HEK293 (cell line): ENCODE results near the gene VWF.

Experiments used
- CTCF ChIA-PET: fragments of 350-600 bp; formaldehyde crosslinking; extraction: SDS; loops from one replicate; lab custom pipeline; 2021; ENCODE audit warnings: antibody characterized with exemption; lab: Yijun Ruan, JAX
- POLR2A ChIA-PET: fragments of 300-600 bp; formaldehyde crosslinking; extraction: SDS; loops from one replicate; lab custom pipeline; 2020; ENCODE audit warnings: antibody characterized with exemption, inconsistent platforms; lab: Yijun Ruan, JAX
- H3K27ac ChIP-seq: fragments of 200-500 bp; sonication (Bioruptor generic); 2 replicates; pipeline ENCODE4 v1.5.1; 2014; ENCODE audit warnings: low read depth, low read length, control low read depth, inconsistent platforms; ENCODE audit errors: extremely low read depth
- H3K36me3 ChIP-seq, 2 experiments: fragments of 200-500 bp in 1 of 2; sonication (Bioruptor generic) in 1 of 2; 1 replicate in 1 of 2; 2 replicates in 1 of 2; pipeline ENCODE4 v1.5.1; 2014 to 2017; ENCODE audit warnings: inconsistent platforms in 2 of 2, low read length in 2 of 2; ENCODE audit not compliant: control insufficient read depth in 2 of 2, insufficient read depth in 1 of 2
- H3K4me1 ChIP-seq: fragments of 200-500 bp; sonication (Bioruptor generic); 2 replicates; pipeline ENCODE4 v1.5.1; 2014; ENCODE audit warnings: mild to moderate bottlenecking, low read length, inconsistent platforms; ENCODE audit not compliant: control insufficient read depth, insufficient read depth
- H3K4me3 ChIP-seq: 2 replicates; pipeline ENCODE4 v1.5.1; 2011; ENCODE audit warnings: low read depth, mild to moderate bottlenecking, control low read depth, low read length, moderate library complexity
- H3K9me3 ChIP-seq: fragments of 200-500 bp; sonication (Bioruptor generic); 2 replicates; pipeline ENCODE4 v1.5.1; 2014; ENCODE audit warnings: low read depth, low read length, inconsistent platforms; ENCODE audit not compliant: control insufficient read depth, insufficient read depth
- KLF8 ChIP-seq: fragments of 450-650 bp; formaldehyde crosslinking; IDR thresholded peaks from 2 replicates; pipeline ENCODE4 v1.5.1; 2016; ENCODE audit warnings: missing biosample characterization, missing genetic modification characterization
- PRDM1 ChIP-seq: fragments of 450-650 bp; formaldehyde crosslinking; IDR thresholded peaks from 2 replicates; pipeline ENCODE4; 2016; ENCODE audit warnings: missing biosample characterization, missing genetic modification characterization
- SETDB1 ChIP-seq: IDR thresholded peaks from one replicate; pipeline ENCODE4 v1.6.1; 2017; ENCODE audit warnings: mild to moderate bottlenecking, low read length, moderate library complexity, mixed read lengths; ENCODE audit not compliant: insufficient read length
- ZBTB1 ChIP-seq: fragments of 450-650 bp; formaldehyde crosslinking; IDR thresholded peaks from 2 replicates; pipeline ENCODE4 v1.5.1; 2016; ENCODE audit warnings: missing biosample characterization, missing genetic modification characterization
- ZFHX2 ChIP-seq: fragments of 450-650 bp; formaldehyde crosslinking; conservative IDR thresholded peaks from 2 replicates; pipeline ENCODE4 v1.5.1; 2016; ENCODE audit warnings: missing biosample characterization, missing genetic modification characterization
- ZNF2 ChIP-seq: fragments of 450-650 bp; formaldehyde crosslinking; IDR thresholded peaks from 2 replicates; pipeline ENCODE4 v1.5.1; 2016; ENCODE audit warnings: missing biosample characterization, missing genetic modification characterization
- ZNF335 ChIP-seq: fragments of 450-650 bp; formaldehyde crosslinking; conservative IDR thresholded peaks from 2 replicates; pipeline ENCODE4 v1.5.1; 2016; ENCODE audit warnings: missing biosample characterization, missing genetic modification characterization
- ZNF341 ChIP-seq: fragments of 450-650 bp; formaldehyde crosslinking; IDR thresholded peaks from 2 replicates; pipeline ENCODE4; 2016; ENCODE audit warnings: low read depth, missing biosample characterization, missing genetic modification characterization
- ZNF416 ChIP-seq: fragments of 450-650 bp; formaldehyde crosslinking; IDR thresholded peaks from 2 replicates; pipeline ENCODE4 v1.5.1; 2016; ENCODE audit warnings: missing biosample characterization, missing genetic modification characterization
- ZNF473 ChIP-seq: fragments of 450-650 bp; formaldehyde crosslinking; IDR thresholded peaks from 2 replicates; pipeline ENCODE4 v1.5.1; 2017; ENCODE audit warnings: missing biosample characterization, missing genetic modification characterization
- ZNF514 ChIP-seq: fragments of 450-650 bp; formaldehyde crosslinking; IDR thresholded peaks from 2 replicates; pipeline ENCODE4 v1.5.1; 2016; ENCODE audit warnings: missing biosample characterization, missing genetic modification characterization
- ZNF571 ChIP-seq: fragments of 450-650 bp; formaldehyde crosslinking; IDR thresholded peaks from 2 replicates; pipeline ENCODE4 v1.5.0; 2017; ENCODE audit warnings: missing biosample characterization, missing genetic modification characterization
- ZNF654 ChIP-seq: fragments of 450-650 bp; formaldehyde crosslinking; IDR thresholded peaks from 2 replicates; pipeline ENCODE4 v1.5.1; 2016; ENCODE audit warnings: low read depth, missing biosample characterization, missing genetic modification characterization
- TF ChIP-seq, protein P1 (sequence below): fragments of 450-650 bp; formaldehyde crosslinking; IDR thresholded peaks from 2 replicates; pipeline ENCODE4 v1.5.1; 2016; ENCODE audit warnings: missing biosample characterization, missing genetic modification characterization
- TF ChIP-seq, protein P2 (sequence below): fragments of 450-650 bp; formaldehyde crosslinking; conservative IDR thresholded peaks from 2 replicates; pipeline ENCODE4 v1.5.1; 2016; ENCODE audit warnings: low read depth, missing biosample characterization, missing genetic modification characterization
- TF ChIP-seq, protein P3 (sequence below): fragments of 450-650 bp; formaldehyde crosslinking; IDR thresholded peaks from 2 replicates; pipeline ENCODE4 v1.5.1; 2016; ENCODE audit warnings: missing biosample characterization, missing genetic modification characterization
- TF ChIP-seq, protein P4 (sequence below): fragments of 450-650 bp; formaldehyde crosslinking; IDR thresholded peaks from 2 replicates; pipeline ENCODE4 v1.5.1; 2017; ENCODE audit warnings: missing biosample characterization, missing genetic modification characterization
- TF ChIP-seq, protein P5 (sequence below): fragments of 450-650 bp; formaldehyde crosslinking; IDR thresholded peaks from 2 replicates; pipeline ENCODE4 v1.5.1; 2016; ENCODE audit warnings: missing biosample characterization, missing genetic modification characterization
- TF ChIP-seq, protein P6 (sequence below): fragments of 450-650 bp; formaldehyde crosslinking; IDR thresholded peaks from 2 replicates; pipeline ENCODE4 v1.5.1; 2016; ENCODE audit warnings: missing biosample characterization, missing genetic modification characterization
- TF ChIP-seq, protein P7 (sequence below): fragments of 450-650 bp; formaldehyde crosslinking; IDR thresholded peaks from 2 replicates; pipeline ENCODE4 v1.5.1; 2016; ENCODE audit warnings: missing biosample characterization, missing genetic modification characterization, borderline replicate concordance

VWF gene

DNA sequence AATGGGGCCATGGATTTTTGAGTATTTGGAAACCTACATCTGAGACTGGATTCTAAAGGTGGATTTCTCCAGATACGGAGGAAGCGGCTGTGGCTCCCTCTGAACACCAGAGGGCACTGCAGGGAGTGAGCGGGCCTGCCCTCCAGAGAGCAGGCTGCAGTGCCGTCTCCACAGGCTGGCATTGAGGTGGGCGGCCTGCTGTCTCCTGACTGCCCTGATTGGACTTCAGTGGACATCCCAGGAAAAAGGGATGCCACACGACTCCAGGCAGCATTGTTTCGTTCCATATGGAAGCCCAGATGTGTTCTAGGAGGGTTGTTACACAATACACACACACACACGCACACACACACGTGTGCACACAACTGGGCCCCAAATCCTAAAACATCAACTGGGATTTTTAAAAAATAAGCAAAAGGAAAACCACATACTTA lies 158.5 kb downstream of the VWF start:
- CTCF ChIA-PET: interaction anchor here (0.6 to 3.3 kb wide), 16 partner anchors 8 to 229 kb away, joined by 3 to 13 read pairs (median 4); no protein-coding TSS in a partner anchor
- TF ChIP-seq, protein P1, sequence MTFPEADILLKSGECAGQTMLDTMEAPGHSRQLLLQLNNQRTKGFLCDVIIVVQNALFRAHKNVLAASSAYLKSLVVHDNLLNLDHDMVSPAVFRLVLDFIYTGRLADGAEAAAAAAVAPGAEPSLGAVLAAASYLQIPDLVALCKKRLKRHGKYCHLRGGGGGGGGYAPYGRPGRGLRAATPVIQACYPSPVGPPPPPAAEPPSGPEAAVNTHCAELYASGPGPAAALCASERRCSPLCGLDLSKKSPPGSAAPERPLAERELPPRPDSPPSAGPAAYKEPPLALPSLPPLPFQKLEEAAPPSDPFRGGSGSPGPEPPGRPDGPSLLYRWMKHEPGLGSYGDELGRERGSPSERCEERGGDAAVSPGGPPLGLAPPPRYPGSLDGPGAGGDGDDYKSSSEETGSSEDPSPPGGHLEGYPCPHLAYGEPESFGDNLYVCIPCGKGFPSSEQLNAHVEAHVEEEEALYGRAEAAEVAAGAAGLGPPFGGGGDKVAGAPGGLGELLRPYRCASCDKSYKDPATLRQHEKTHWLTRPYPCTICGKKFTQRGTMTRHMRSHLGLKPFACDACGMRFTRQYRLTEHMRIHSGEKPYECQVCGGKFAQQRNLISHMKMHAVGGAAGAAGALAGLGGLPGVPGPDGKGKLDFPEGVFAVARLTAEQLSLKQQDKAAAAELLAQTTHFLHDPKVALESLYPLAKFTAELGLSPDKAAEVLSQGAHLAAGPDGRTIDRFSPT (tag by site-specific recombination): peak; percentile 73; the same call in 1 of the 2 replicates
- TF ChIP-seq, protein P2, sequence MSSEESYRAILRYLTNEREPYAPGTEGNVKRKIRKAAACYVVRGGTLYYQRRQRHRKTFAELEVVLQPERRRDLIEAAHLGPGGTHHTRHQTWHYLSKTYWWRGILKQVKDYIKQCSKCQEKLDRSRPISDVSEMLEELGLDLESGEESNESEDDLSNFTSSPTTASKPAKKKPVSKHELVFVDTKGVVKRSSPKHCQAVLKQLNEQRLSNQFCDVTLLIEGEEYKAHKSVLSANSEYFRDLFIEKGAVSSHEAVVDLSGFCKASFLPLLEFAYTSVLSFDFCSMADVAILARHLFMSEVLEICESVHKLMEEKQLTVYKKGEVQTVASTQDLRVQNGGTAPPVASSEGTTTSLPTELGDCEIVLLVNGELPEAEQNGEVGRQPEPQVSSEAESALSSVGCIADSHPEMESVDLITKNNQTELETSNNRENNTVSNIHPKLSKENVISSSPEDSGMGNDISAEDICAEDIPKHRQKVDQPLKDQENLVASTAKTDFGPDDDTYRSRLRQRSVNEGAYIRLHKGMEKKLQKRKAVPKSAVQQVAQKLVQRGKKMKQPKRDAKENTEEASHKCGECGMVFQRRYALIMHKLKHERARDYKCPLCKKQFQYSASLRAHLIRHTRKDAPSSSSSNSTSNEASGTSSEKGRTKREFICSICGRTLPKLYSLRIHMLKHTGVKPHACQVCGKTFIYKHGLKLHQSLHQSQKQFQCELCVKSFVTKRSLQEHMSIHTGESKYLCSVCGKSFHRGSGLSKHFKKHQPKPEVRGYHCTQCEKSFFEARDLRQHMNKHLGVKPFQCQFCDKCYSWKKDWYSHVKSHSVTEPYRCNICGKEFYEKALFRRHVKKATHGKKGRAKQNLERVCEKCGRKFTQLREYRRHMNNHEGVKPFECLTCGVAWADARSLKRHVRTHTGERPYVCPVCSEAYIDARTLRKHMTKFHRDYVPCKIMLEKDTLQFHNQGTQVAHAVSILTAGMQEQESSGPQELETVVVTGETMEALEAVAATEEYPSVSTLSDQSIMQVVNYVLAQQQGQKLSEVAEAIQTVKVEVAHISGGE (tag by site-specific recombination): no peak
- no peak for TF ChIP-seq KLF8 (tag by site-specific recombination)
- TF ChIP-seq ZNF335: peak; percentile 68
- TF ChIP-seq, protein P3, sequence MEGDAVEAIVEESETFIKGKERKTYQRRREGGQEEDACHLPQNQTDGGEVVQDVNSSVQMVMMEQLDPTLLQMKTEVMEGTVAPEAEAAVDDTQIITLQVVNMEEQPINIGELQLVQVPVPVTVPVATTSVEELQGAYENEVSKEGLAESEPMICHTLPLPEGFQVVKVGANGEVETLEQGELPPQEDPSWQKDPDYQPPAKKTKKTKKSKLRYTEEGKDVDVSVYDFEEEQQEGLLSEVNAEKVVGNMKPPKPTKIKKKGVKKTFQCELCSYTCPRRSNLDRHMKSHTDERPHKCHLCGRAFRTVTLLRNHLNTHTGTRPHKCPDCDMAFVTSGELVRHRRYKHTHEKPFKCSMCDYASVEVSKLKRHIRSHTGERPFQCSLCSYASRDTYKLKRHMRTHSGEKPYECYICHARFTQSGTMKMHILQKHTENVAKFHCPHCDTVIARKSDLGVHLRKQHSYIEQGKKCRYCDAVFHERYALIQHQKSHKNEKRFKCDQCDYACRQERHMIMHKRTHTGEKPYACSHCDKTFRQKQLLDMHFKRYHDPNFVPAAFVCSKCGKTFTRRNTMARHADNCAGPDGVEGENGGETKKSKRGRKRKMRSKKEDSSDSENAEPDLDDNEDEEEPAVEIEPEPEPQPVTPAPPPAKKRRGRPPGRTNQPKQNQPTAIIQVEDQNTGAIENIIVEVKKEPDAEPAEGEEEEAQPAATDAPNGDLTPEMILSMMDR: peak; percentile 64; the same call in 1 of the 2 replicates
- no peak for TF ChIP-seq ZBTB1 (tag by site-specific recombination)
- no peak for TF ChIP-seq ZNF514
- TF ChIP-seq SETDB1: no peak
- TF ChIP-seq, protein P4, sequence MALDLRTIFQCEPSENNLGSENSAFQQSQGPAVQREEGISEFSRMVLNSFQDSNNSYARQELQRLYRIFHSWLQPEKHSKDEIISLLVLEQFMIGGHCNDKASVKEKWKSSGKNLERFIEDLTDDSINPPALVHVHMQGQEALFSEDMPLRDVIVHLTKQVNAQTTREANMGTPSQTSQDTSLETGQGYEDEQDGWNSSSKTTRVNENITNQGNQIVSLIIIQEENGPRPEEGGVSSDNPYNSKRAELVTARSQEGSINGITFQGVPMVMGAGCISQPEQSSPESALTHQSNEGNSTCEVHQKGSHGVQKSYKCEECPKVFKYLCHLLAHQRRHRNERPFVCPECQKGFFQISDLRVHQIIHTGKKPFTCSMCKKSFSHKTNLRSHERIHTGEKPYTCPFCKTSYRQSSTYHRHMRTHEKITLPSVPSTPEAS: peak; percentile 66
- TF ChIP-seq, protein P5, sequence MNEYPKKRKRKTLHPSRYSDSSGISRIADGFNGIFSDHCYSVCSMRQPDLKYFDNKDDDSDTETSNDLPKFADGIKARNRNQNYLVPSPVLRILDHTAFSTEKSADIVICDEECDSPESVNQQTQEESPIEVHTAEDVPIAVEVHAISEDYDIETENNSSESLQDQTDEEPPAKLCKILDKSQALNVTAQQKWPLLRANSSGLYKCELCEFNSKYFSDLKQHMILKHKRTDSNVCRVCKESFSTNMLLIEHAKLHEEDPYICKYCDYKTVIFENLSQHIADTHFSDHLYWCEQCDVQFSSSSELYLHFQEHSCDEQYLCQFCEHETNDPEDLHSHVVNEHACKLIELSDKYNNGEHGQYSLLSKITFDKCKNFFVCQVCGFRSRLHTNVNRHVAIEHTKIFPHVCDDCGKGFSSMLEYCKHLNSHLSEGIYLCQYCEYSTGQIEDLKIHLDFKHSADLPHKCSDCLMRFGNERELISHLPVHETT (tag by site-specific recombination): no peak
- TF ChIP-seq ZNF2 (tag by site-specific recombination): 0 out of 2 replicates have a peak, but pooled peaks have one; percentile 33
- no peak for TF ChIP-seq ZNF571 (tag by site-specific recombination)
- no peak for TF ChIP-seq ZNF416 (tag by site-specific recombination)
- TF ChIP-seq ZFHX2 (tag by site-specific recombination): 0 out of 2 replicates have a peak, but pooled peaks have one; percentile 8
- no peak for TF ChIP-seq PRDM1
- TF ChIP-seq ZNF654 (tag by site-specific recombination): peak; percentile 36
- TF ChIP-seq ZNF473: no peak
- TF ChIP-seq, protein P6, sequence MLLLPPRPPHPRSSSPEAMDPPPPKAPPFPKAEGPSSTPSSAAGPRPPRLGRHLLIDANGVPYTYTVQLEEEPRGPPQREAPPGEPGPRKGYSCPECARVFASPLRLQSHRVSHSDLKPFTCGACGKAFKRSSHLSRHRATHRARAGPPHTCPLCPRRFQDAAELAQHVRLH (tag by site-specific recombination): no peak
- TF ChIP-seq, protein P7, sequence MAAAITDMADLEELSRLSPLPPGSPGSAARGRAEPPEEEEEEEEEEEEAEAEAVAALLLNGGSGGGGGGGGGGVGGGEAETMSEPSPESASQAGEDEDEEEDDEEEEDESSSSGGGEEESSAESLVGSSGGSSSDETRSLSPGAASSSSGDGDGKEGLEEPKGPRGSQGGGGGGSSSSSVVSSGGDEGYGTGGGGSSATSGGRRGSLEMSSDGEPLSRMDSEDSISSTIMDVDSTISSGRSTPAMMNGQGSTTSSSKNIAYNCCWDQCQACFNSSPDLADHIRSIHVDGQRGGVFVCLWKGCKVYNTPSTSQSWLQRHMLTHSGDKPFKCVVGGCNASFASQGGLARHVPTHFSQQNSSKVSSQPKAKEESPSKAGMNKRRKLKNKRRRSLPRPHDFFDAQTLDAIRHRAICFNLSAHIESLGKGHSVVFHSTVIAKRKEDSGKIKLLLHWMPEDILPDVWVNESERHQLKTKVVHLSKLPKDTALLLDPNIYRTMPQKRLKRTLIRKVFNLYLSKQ (tag by site-specific recombination): no peak
- TF ChIP-seq ZNF341: no peak
- TF ChIP-seq, all 188 proteins: peak for 7
- H3K36me3 ChIP-seq: no peaks in the 10 kb centered on the region
- POLR2A ChIA-PET: no interaction called here
- H3K4me3 ChIP-seq: no peak overlapping the region
- no peak overlapping the region for H3K27ac ChIP-seq
- no peaks in the 10 kb centered on the region for H3K9me3 ChIP-seq
- H3K4me1 ChIP-seq: no peaks in the 10 kb centered on the region
